Fibroblast of skin of back (primary cell): ENCODE data around the gene FBXO9.

ENCODE experiments used
- DNase-seq: peaks from one replicate; pipeline ENCODE4 v3.0.0-alpha.2; 2013

Gene FBXO9

DNA sequence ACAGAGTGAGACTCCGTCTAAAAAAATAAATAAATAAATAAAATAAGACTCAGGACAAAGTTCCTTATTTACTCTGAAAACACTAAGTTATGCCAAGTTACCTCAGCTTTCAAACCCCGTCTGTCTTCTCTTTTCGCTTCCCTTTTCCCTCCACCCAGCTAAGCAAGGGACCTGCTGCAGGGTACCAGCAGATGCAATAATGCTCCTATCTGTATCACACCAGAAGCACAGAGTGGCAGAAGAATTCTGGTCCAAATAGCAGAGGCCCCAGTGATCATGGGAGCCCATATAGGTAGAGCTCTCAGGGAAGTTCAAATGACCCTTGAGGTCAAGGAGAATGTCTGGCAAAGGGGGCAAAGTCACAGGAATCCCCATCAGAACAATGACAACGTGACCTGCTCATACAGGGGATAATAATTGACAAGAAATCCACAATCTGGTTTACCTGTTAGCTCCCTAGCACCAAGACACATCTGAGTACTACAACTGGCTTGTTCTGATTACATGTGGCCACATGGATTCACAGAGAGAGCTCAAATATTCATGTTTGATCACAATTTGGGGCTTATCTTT is 74.7 kb downstream of the FBXO9 start:
- DNase-seq: no peak

DNA sequence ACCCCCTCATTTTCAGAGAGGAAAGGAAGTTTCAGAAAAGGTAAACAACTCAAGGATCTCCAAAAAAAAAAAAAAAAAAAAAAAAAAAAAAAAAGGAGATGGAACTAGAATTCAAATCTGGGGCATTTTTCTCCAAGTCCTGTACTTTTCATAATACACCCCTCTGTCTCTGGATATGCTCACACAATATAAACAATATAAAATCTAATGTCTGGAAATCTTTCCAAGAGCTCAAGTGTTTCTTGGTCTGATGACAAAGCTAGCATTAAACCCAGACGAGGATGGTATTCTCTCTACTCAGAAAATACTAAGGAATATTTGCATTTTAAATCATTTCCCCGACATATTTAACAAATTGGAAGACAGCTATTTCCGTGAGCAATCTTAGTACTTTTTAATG is 77.6 kb downstream of the FBXO9 start:
- DNase-seq: no peak

GRCh38 chr6:53143710-53144109 is 78.5 kb downstream of the FBXO9 start:
- DNase-seq: no peak

- no peak for DNase-seq
These were observed 79.6 kb downstream of the FBXO9 start for GRCh38 chr6:53144802-53145201.

- no peak for DNase-seq
These were observed 83.5 kb downstream of the FBXO9 start, which contains the start of gene GCM1 for GRCh38 chr6:53148684-53149083. Gene GCM1 (minus strand): TSS chr6:53148841. CDS start chr6:53145632, 3,209 bp downstream.
